Loucy (cell line): ENCODE data around the gene TEAD1.

Experiments
- H2AFZ ChIP-seq: fragments of 200-600 bp; sonication (generic); 2 replicates; pipeline ENCODE4 v1.6.0; 2016; ENCODE audit warnings: antibody characterized with exemption, mild to moderate bottlenecking, low read length, moderate library complexity
- H3F3A ChIP-seq: fragments of 200-600 bp; 2 replicates; pipeline ENCODE4 v1.6.0; 2016; ENCODE audit warnings: antibody characterized with exemption, low read depth, mild to moderate bottlenecking
- H3K27me3 ChIP-seq: fragments of 200-600 bp; sonication (generic); 2 replicates; pipeline ENCODE4 v1.6.1; 2014; ENCODE audit warnings: low read length, mild to moderate bottlenecking; ENCODE audit not compliant: insufficient read depth, poor library complexity, severe bottlenecking
- H3K36me3 ChIP-seq: fragments of 200-600 bp; sonication (generic); 2 replicates; pipeline ENCODE4 v1.6.1; 2016; ENCODE audit warnings: low read length; ENCODE audit not compliant: insufficient read depth
- H3K4me1 ChIP-seq: fragments of 200-600 bp; sonication (generic); 2 replicates; pipeline ENCODE4 v1.5.1; 2014; ENCODE audit warnings: low read length, mild to moderate bottlenecking; ENCODE audit not compliant: insufficient read depth, poor library complexity, severe bottlenecking
- H3K4me2 ChIP-seq: fragments of 200-600 bp; sonication (generic); 2 replicates; pipeline ENCODE4 v1.6.0; 2014; ENCODE audit warnings: antibody characterized with exemption, low read length, low read depth, mild to moderate bottlenecking; ENCODE audit not compliant: poor library complexity, severe bottlenecking
- H3K4me3 ChIP-seq: fragments of 200-600 bp; sonication (generic); 2 replicates; pipeline ENCODE4 v1.5.1; 2014; ENCODE audit warnings: low read length, mild to moderate bottlenecking, mixed read lengths; ENCODE audit not compliant: poor library complexity, severe bottlenecking
- H3K79me2 ChIP-seq: fragments of 200-600 bp; sonication (generic); 2 replicates; pipeline ENCODE4 v1.6.1; 2014; ENCODE audit warnings: low read length; ENCODE audit not compliant: insufficient read depth
- H3K9ac ChIP-seq: fragments of 200-600 bp; sonication (generic); 2 replicates; pipeline ENCODE4 v1.6.0; 2014; ENCODE audit warnings: mild to moderate bottlenecking, low read depth, low read length, moderate library complexity; ENCODE audit not compliant: poor library complexity, severe bottlenecking
- H3K9me2 ChIP-seq: fragments of 200-600 bp; sonication (generic); replicated peaks from 2 replicates; pipeline ENCODE4 v1.6.1; 2016; ENCODE audit warnings: low read depth, low read length, mixed read lengths
- H3K9me3 ChIP-seq: fragments of 200-600 bp; sonication (generic); 2 replicates; pipeline ENCODE4 v1.6.1; 2014; ENCODE audit warnings: mild to moderate bottlenecking, antibody characterized with exemption, low read length, low read depth; ENCODE audit not compliant: insufficient read depth
- H4K20me1 ChIP-seq: fragments of 200-600 bp; sonication (generic); 2 replicates; pipeline ENCODE4 v1.6.0; 2014; ENCODE audit warnings: antibody characterized with exemption, low read length, mild to moderate bottlenecking; ENCODE audit not compliant: insufficient read depth, poor library complexity, severe bottlenecking
- EZH2phosphoT487 ChIP-seq: fragments of 200-600 bp; IDR thresholded peaks from 2 replicates; pipeline ENCODE4 v1.6.1; 2018; ENCODE audit warnings: antibody characterized with exemption, mild to moderate bottlenecking, moderate library complexity, borderline replicate concordance
- TF ChIP-seq, protein P1 (sequence below): fragments of 200-600 bp; sonication (generic); conservative IDR thresholded peaks from 2 replicates; pipeline ENCODE4 v1.5.1; 2014; ENCODE audit warnings: mild to moderate bottlenecking, antibody characterized with exemption, low read length

The TEAD1 gene

DNA sequence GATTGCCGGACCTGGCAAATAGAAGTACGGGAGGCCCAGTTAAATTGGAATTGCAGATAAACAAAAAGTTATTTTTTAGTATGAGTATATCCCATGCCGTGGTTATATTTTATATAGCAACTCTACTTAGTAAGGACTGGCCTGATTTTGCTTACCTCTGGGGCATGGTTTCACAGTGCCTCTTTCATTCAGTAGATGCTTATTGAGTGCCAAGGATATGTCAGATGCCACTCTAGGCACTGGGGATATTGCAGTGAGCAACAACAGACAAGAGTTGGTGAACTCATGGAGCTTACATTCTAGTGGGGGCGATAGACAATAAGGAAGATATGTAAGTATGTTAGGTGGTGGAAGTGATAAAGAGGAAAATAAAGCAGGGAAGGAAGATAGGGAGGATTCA is 112.2 kb downstream of the TEAD1 start:
- Histone ChIP-seq H3K36me3 (no peaks in the 10 kb centered on the region), H2AFZ (no peak overlapping the region), H3K4me3 (no peak overlapping the region), H3K9ac (no peak overlapping the region), H3F3A (no peaks in the 10 kb centered on the region), H3K9me3 (no peaks in the 10 kb centered on the region), H3K9me2 (no peaks in the 10 kb centered on the region), H3K27me3 (no peaks in the 10 kb centered on the region), H3K79me2 (no peaks in the 10 kb centered on the region), H3K4me2 (no peak overlapping the region), H4K20me1 (no peaks in the 10 kb centered on the region), H3K4me1 (no peaks in the 10 kb centered on the region)
- TF ChIP-seq, protein P1, sequence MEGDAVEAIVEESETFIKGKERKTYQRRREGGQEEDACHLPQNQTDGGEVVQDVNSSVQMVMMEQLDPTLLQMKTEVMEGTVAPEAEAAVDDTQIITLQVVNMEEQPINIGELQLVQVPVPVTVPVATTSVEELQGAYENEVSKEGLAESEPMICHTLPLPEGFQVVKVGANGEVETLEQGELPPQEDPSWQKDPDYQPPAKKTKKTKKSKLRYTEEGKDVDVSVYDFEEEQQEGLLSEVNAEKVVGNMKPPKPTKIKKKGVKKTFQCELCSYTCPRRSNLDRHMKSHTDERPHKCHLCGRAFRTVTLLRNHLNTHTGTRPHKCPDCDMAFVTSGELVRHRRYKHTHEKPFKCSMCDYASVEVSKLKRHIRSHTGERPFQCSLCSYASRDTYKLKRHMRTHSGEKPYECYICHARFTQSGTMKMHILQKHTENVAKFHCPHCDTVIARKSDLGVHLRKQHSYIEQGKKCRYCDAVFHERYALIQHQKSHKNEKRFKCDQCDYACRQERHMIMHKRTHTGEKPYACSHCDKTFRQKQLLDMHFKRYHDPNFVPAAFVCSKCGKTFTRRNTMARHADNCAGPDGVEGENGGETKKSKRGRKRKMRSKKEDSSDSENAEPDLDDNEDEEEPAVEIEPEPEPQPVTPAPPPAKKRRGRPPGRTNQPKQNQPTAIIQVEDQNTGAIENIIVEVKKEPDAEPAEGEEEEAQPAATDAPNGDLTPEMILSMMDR, result no peak
- TF ChIP-seq EZH2phosphoT487, result no peak

DNA sequence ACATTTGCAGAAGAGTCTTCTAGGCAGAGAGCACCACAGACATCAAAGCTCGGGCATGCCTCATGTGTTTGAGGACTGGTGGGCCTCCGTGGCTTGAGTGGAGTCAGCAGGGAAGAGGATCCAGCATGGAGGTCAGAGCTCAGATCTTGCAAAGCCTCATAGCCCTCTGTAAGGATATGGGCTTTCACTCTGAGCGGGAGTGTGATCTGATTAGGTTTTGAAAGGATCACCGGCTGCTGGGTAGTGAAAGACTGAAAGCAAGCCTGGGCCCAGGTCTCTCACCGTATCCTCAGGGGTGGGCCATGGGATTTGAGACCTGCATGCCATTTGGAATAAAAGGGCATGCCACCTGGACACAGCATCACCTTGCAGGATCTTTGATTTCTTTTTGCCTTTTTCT is 112.7 kb downstream of the TEAD1 start:
- TF ChIP-seq, protein P1, result no peak
- TF ChIP-seq EZH2phosphoT487, result no peak
- H3K4me2 ChIP-seq, result no peak overlapping the region
- no peaks in the 10 kb centered on the region for H4K20me1 ChIP-seq
- H3K9me2 ChIP-seq, result no peaks in the 10 kb centered on the region
- no peaks in the 10 kb centered on the region for H3K4me1 ChIP-seq
- H3K9me3 ChIP-seq, result no peaks in the 10 kb centered on the region
- H3K36me3 ChIP-seq, result no peaks in the 10 kb centered on the region
- no peaks in the 10 kb centered on the region for H3K27me3 ChIP-seq
- no peak overlapping the region for H2AFZ ChIP-seq
- no peak overlapping the region for H3K9ac ChIP-seq
- no peaks in the 10 kb centered on the region for H3F3A ChIP-seq
- H3K79me2 ChIP-seq, result no peaks in the 10 kb centered on the region
- no peak overlapping the region for H3K4me3 ChIP-seq

DNA sequence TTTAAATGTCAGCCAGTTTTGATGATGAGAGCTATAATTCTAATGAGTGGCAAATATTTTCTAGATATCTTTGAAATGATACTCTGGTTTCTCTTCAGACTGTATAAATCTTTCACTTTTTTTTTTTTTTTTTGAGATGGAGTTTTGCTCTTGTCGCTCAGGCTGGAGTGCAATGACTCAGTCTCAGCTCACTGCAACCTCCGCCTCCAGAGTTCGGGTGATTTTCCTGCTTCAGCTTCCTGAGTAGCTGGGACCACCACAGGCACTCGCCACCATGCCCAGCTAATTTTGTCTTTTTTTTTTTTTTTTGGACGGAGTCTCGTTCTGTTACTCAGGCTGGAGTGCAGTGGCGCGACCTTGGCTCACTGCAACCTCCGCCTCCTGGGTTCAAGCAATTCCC is 113.6 kb downstream of the TEAD1 start:
- no peaks in the 10 kb centered on the region for H3K27me3 ChIP-seq
- no peak overlapping the region for H3K4me3 ChIP-seq
- no peaks in the 10 kb centered on the region for H3K9me2 ChIP-seq
- TF ChIP-seq, protein P1, result no peak
- TF ChIP-seq EZH2phosphoT487, result no peak
- H3K4me2 ChIP-seq, result no peak overlapping the region
- H2AFZ ChIP-seq, result no peak overlapping the region
- no peaks in the 10 kb centered on the region for H3K79me2 ChIP-seq
- H4K20me1 ChIP-seq, result no peaks in the 10 kb centered on the region
- H3K9me3 ChIP-seq, result no peaks in the 10 kb centered on the region
- no peak overlapping the region for H3K9ac ChIP-seq
- no peaks in the 10 kb centered on the region for H3K36me3 ChIP-seq
- no peaks in the 10 kb centered on the region for H3K4me1 ChIP-seq
- H3F3A ChIP-seq, result no peaks in the 10 kb centered on the region
